Right ventricle myocardium superior (tissue), 1 donor: ENCODE results near the gene RHOD. TPM values are rescaled to one million over a fixed set of nuclear protein-coding genes. Genes with fewer than 3 reads are reported as not detected.

ENCODE experiments used
- ATAC-seq: fragments of 200-7000 bp; cut with Tn5 transposase; one replicate; pipeline ENCODE4 v1.9.1; 2020; ENCODE audit warnings: mild to moderate bottlenecking; ENCODE audit not compliant: poor library complexity
- DNase-seq: peaks from one replicate; pipeline ENCODE4 v3.0.0-alpha.2; 2020
- intact Hi-C: fragments of 100-400 bp; cut with DNase I; formaldehyde crosslinking; loops from one replicate; pipeline ENCODE4 v1.11.2; 2022
- total RNA-seq: library from RNA; stranded (reverse); fragmentation: NEBNext Ultra II Directional; extraction: Animal tissue kit (Norgen Biotek cat#: 25700); gene quantifications from one replicate; pipeline ENCODE4 v1.2.1, GENCODE V29; 2021
- donor health status: DM: no; HTN: yes; CAD: no; lungs with severe emphysema.

Gene RHOD
- total RNA-seq, 1 donor from 2014 or later = 66.8 TPM

DNA sequence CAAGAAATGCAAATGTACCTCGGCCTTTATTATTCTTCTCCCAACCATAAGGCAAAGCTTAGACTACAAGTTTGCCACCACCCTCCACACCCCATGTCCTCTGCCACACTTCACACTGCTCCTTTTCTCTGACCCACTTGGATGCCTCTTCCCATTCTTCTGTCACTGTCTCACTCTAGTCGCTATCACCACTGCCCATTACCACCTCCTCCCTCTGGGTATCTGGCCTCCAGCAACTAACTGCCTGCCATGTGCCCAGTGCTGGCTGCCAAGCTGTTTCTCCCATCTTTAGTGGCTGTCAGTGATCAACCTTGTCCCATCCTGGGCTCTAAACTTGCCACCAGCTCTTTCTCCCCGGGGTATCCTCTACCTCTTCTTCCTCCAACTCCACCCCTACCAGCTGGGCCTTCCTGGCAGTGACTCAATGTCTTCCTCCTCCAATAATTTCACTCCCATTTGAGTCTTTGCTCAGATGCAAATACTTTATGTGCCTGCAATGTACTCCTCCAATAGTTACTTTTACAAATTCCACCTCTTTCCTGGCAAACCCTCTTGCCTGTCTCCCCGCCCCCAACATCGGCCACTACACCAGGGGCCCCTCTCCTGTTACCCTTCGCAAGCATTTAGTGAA, 42.3 kb downstream of the RHOD start:
- intact Hi-C loops = no loop called here
- ATAC-seq = peak; percentile 95
- peak; percentile 58 for DNase-seq

DNA sequence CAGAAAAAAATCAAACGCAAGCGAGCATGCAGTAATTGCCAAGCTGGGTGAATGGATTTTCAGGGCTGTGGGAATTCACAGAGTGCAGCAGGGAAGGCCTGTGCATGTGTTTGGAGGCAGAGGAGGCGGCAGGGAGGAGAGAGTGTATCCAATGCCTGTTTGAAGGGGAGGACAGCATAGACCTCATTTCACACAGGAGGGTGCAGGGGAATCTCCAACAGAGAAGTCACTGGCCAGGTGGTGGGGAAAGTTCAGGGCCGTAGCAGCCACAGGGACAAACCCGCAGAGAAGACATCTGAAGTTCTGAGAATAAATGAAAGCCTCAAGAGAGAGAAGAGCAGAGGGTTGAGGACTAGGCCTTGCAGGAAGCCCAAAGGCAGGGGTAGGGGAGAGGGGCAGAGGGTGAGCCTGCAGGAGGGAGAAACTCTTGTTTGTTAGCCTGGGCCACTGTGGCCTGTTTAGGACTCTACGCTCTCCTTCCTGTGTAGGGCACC, 43.2 kb downstream of the RHOD start:
- intact Hi-C loops = no loop called here
- ATAC-seq (no peak), DNase-seq (no peak)

GRCh38 chr11:67102664-67103063, 46.0 kb downstream of the RHOD start:
- no peak for DNase-seq
- no peak for ATAC-seq
- intact Hi-C loops = no loop called here

DNA sequence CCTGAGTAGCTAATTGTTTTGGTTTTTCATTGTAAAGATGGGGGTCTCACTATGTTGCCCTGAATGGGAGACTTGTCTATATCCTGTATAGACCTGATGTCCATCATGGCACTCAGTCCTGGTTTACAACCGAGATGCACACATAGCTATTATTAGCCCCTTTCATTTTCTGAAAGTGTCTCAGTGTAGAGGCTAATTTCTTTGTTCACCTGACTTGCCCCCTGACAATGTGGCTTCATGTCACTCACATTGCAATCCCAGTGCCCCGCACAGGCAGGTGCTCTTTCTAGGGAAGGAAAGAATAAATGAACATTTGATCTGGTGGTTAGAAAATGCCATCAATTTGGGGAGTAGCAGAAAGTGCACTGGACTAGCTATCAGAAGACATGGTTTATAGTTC, 49.3 kb downstream of the RHOD start:
- ATAC-seq = no peak
- no peak for DNase-seq
- intact Hi-C loops = no loop called here

- no peak for DNase-seq
- peak; percentile 16 for ATAC-seq
- intact Hi-C loops = no loop called here
These were observed 54.6 kb downstream of the RHOD start for GRCh38 chr11:67111261-67111660.

DNA sequence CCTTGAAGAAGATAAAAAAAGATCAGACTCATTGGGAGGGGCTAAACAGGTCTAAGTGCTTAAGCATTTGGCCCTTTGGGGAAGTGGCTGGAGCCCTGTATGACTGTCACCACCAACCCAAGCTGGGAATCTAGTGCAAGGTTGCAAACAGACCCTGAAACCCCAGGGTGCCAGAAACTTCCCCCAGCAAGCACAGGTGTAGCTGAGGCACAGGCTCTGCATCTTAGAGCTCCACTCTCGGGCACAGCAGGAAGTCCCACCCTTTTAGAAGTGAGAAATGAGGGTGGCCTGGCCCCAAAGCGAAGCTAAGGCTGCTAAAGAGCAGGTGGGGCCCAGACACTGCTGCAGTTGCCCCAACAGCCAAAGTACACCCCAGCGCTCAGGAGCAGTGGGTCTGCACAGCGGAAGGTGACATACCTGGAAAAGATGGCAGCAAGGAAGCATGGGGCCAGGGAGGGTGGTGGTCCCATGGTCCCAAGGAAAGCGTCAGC, 56.6 kb downstream of the RHOD start:
- intact Hi-C loops = no loop called here
- DNase-seq (no peak), ATAC-seq (no peak)

DNA sequence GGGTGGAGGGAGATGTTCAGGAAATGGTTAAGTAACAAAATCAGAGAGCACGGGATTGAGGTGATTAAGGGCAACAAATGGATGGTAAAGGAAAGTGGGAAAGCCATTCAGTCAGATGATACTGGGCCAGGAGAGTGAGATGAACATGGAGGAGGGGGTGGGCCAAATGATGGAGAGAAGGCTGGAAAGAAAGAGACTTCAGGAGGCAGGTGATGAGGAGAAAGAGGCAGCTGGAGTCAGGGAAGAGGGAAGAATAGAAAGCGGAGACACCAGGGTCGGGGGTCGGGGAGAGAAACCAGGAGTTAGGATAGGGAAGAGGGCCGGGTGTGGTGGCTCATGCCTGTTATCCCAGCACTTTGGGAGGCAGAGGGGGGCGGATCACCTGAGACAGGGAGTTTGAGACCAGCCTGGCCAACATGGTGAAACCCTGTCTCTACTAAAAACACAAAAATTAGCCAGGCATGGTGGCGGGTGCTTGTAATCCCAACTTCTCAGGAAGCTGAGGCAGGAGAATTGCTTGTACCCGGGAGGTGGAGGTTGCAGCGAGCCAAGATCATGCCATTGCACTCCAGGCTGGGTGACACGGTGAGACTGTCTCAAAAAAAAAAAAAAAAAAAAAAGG, 57.7 kb downstream of the RHOD start:
- DNase-seq (no peak), ATAC-seq (no peak)
- intact Hi-C loops = no loop called here

DNA sequence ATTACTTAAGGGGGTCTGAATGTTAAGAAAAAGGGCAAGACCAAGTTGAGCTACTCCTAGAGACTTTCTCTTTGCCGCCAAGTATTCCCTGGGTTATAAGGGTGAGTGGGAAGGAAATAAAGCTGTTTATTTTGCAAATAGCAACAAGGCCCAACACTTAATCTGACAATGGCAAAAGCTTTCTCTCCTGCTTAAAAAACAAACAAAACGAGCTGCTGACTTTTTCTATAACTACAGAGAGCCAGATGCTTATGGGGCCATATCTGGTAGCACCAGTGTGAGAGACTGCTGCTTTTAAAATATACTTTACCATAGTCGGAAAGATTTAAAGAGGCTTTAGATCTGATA, 60.1 kb downstream of the RHOD start:
- DNase-seq = no peak
- ATAC-seq = no peak
- intact Hi-C loops = no loop called here

DNA sequence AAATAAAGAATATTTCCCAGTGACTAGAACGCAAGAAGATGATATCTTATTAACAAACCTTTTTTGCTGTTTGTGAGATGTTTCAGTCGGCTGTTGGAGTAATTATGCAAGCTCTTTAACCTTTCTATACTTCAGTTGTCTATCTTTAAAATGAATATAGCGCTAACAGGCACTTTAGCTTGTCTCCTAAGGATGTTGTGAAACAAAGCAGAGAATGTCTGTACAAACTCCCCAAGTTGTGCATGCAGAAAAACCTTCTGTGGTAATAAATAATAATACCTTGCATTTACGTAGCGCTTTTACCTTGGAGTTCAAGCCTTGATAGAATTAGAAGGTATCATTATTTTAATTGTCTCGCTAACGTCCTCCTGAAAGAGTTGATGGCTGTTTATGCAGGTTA, 60.5 kb downstream of the RHOD start:
- DNase-seq = no peak
- intact Hi-C loops = no loop called here
- ATAC-seq = no peak

- ATAC-seq (no peak), DNase-seq (peak; percentile 63)
- intact Hi-C loops = no loop called here
These were observed 61.1 kb downstream of the RHOD start for GRCh38 chr11:67117672-67118180.

GRCh38 chr11:67118181-67118766, 61.6 kb downstream of the RHOD start:
- ATAC-seq = peak; percentile 30
- intact Hi-C loops = no loop called here
- DNase-seq = peak; percentile 71

GRCh38 chr11:67118801-67119584, 62.3 kb downstream of the RHOD start, which contains the start of gene KDM2A:
Gene KDM2A, plus strand, starts transcription at chr11:67119263. Its CDS starts 2,054 bp downstream, at chr11:67121317.
- ATAC-seq (peak; percentile 94), DNase-seq (peak; percentile 100)
- intact Hi-C loops = no loop called here

DNA sequence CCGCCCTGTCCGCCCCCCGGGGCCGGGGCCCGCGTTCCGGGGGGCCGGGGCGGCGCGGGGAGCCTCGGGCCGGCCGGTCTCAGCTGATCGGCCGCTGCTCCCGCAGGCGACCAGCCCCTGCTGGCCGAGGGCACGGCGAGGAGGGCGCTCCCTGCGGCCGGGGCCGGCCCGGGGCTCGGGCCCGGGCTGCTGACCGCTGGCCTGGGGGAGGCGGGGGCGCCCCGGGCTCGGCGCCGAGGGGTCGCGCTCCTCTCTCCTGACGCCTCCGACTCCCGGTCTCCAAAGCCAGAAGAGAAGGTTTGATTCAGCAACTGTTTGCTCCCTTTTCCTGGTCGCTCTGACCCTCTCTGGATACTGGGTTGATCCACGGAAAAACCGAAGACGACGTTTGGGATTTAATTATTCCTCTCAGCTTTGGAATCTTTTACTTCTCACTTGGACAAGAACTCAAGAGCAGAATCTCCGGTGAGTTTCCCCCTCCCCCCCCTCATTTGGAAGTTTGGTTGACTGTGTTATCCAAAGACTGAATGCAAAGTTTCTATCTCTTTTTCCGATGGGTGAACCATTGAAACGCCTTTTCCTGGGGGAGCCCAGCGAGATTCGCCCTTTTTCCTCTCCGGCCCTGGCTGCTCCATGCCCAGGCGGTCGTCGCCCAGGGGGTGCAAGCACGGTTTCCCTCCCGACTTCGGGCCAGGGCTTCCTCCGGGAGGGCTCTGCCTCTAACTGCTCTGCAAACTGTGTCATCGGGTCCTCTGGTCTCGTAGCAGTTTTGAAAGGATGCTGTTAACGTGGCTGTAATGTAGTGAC, 63.1 kb downstream of the RHOD start:
- peak; percentile 1 for ATAC-seq
- intact Hi-C loops = no loop called here
- peak; percentile 49 for DNase-seq

- ATAC-seq (no peak), DNase-seq (no peak)
- intact Hi-C loops = no loop called here
These were observed 63.8 kb downstream of the RHOD start for GRCh38 chr11:67120456-67120855.

DNA sequence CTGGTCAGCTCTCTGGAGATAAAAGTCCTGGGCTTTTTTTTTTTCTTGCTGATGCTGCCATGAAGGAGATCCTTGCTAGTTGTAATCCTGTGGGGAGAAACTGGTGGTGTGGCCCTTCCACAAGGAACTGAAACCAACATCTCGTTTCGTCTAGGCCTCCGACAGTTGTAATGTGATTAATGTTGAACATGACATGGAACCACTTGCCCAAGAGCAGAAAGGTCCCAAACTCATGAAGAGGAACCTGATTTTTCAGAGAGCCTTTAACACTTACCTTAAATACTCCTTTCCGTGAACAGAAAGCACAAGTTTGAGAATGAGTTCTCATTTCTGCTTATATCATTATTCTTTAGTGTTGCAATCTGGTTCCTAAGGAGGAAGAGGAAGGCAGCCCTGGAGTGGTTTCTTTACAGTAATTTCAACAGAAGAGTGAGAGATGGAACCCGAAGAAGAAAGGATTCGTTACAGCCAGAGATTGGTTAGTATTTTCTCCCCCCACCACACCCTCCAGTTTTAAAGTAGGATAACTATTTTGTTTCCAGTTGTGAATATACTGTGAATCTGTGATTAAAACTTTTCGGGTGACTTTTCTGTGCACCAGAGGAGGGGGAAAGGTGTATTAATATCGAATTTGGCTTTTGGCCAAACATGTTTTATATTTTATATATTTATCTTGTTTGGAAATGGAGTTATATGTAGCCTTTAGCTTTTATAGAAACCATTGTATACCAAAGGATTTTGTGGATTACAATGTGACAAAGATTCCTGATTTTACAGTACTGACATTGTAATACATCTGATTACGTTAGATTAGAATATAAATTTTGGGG, 64.4 kb downstream of the RHOD start:
- DNase-seq = no peak
- no peak for ATAC-seq
- intact Hi-C loops = no loop called here
